ENCODE results near the gene SLC10A7. TPM values are rescaled to one million over a fixed set of nuclear protein-coding genes. Genes with fewer than 3 reads are reported as not detected.

SLC10A7 gene
- total RNA-seq, 4 donors from 2014 or later, result 12.0 to 56.1 (median 15.9) TPM

GRCh38 chr4:146472404-146472803 lies 49.3 kb downstream of the SLC10A7 start:
- in situ Hi-C loops (cut with MboI; ENCODE audit: low pct_ligation_motif_present in 1 of 4, low pct_unique_long_range_greater_than_20kb in 1 of 4, low sequenced_read_pairs in 3 of 4) (no loop called here), intact Hi-C loops (cut with DNase I; ENCODE audit: low total_unique reads) (no loop called here)
- Histone ChIP-seq H3K9me3 (no peaks in the 10 kb centered on the region), H3K4me1 (no peaks in the 10 kb centered on the region), H3K4me3 (no peak overlapping the region), H3K27me3 (no peaks in the 10 kb centered on the region), H3K27ac (no peak overlapping the region), H3K36me3 (peaks cover 0 to under 1% (median 0%) of the 10 kb centered on the region in 4 donors)
- TF ChIP-seq EP300 (IDR thresholded peaks at IDR 0.05; ENCODE audit: low read depth), result no peak
- no peak for TF ChIP-seq CTCF (IDR thresholded peaks at IDR 0.05)
- TF ChIP-seq POLR2A (IDR thresholded peaks at IDR 0.05), result no peak
- DNase-seq, result no peak
- WGBS, 2 donors (ENCODE audit: low coverage in 1 of 2), result 80 to 100% methylated on average over 1 of the region's 1 CpG

- H3K27ac ChIP-seq, result no peak overlapping the region
- in situ Hi-C loops (cut with MboI; ENCODE audit: low pct_ligation_motif_present in 1 of 4, low pct_unique_long_range_greater_than_20kb in 1 of 4, low sequenced_read_pairs in 3 of 4), result no loop called here
- TF ChIP-seq POLR2AphosphoS5 (IDR thresholded peaks at IDR 0.05), result no peak
- TF ChIP-seq POLR2A (IDR thresholded peaks at IDR 0.05), result no peak
- no peak for TF ChIP-seq CTCF (IDR thresholded peaks at IDR 0.05)
- TF ChIP-seq EP300 (IDR thresholded peaks at IDR 0.05; ENCODE audit: low read depth), result no peak
- no peaks in the 10 kb centered on the region for H3K27me3 ChIP-seq
- intact Hi-C loops (cut with DNase I; ENCODE audit: low total_unique reads), result no loop called here
- no peak overlapping the region for H3K4me3 ChIP-seq
- no peaks in the 10 kb centered on the region for H3K4me1 ChIP-seq
- no peak for DNase-seq
- no peaks in the 10 kb centered on the region for H3K9me3 ChIP-seq
- no peaks in the 10 kb centered on the region for H3K36me3 ChIP-seq
Observed at GRCh38 chr4:146470604-146471003, 51.1 kb downstream of the SLC10A7 start.

GRCh38 chr4:146469022-146469421 lies 52.7 kb downstream of the SLC10A7 start:
- Histone ChIP-seq H3K4me3 (no peak overlapping the region), H3K27ac (no peak overlapping the region), H3K27me3 (no peaks in the 10 kb centered on the region), H3K4me1 (no peaks in the 10 kb centered on the region), H3K36me3 (no peaks in the 10 kb centered on the region), H3K9me3 (no peaks in the 10 kb centered on the region)
- 83 to 94% methylated on average over 1 of the region's 1 CpG for WGBS, 2 donors (ENCODE audit: low coverage in 1 of 2)
- DNase-seq, result no peak
- no peak for TF ChIP-seq EP300 (IDR thresholded peaks at IDR 0.05; ENCODE audit: low read depth)
- TF ChIP-seq CTCF (IDR thresholded peaks at IDR 0.05), result no peak
- TF ChIP-seq POLR2AphosphoS5 (IDR thresholded peaks at IDR 0.05), result no peak
- no peak for TF ChIP-seq POLR2A (IDR thresholded peaks at IDR 0.05)
- intact Hi-C loops (cut with DNase I; ENCODE audit: low total_unique reads), result no loop called here
- in situ Hi-C loops (cut with MboI; ENCODE audit: low pct_ligation_motif_present in 1 of 4, low pct_unique_long_range_greater_than_20kb in 1 of 4, low sequenced_read_pairs in 3 of 4), result no loop called here

GRCh38 chr4:146465628-146466027 lies 56.1 kb downstream of the SLC10A7 start:
- 82 to 100% methylated on average over 1 of the region's 1 CpG for WGBS, 2 donors (ENCODE audit: low coverage in 1 of 2)
- H3K36me3 ChIP-seq, result no peaks in the 10 kb centered on the region
- H3K27me3 ChIP-seq, result no peaks in the 10 kb centered on the region
- H3K4me1 ChIP-seq, result no peaks in the 10 kb centered on the region
- TF ChIP-seq POLR2A (IDR thresholded peaks at IDR 0.05), result no peak
- no peak for TF ChIP-seq POLR2AphosphoS5 (IDR thresholded peaks at IDR 0.05)
- TF ChIP-seq EP300 (IDR thresholded peaks at IDR 0.05; ENCODE audit: low read depth), result no peak
- no peak for TF ChIP-seq CTCF (IDR thresholded peaks at IDR 0.05)
- intact Hi-C loops (cut with DNase I; ENCODE audit: low total_unique reads) (no loop called here), in situ Hi-C loops (cut with MboI; ENCODE audit: low pct_ligation_motif_present in 1 of 4, low pct_unique_long_range_greater_than_20kb in 1 of 4, low sequenced_read_pairs in 3 of 4) (no loop called here)
- H3K27ac ChIP-seq, result no peak overlapping the region
- no peak overlapping the region for H3K4me3 ChIP-seq
- no peak for DNase-seq
- no peaks in the 10 kb centered on the region for H3K9me3 ChIP-seq
